GM19193 (cell line): ENCODE results near the gene OFD1.

ENCODE experiments used
- POLR2A ChIP-seq: IDR thresholded peaks from 4 replicates; pipeline ENCODE4 v1.6.1; 2011; ENCODE audit not compliant: insufficient read depth, insufficient read length; ENCODE audit errors: extremely low read depth

Gene OFD1

DNA sequence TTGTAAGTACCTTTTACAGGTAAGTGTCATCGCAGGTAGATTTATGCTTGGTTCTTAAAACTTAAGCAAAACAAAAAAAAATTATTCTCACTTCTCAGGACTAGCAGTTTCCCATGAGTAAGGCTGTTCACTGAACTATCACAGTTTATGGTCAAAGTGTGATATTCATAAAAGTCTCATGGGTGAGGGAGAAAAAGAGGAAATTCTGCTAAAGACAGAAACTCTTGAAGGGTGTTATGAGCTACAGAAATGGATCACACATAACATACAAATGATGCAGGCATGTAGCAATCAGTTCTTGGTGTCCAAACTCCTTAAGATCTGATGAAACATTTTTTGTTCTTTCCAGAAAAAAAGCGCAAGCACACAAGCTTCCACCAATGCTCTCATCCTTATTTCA is 37.1 kb upstream of the OFD1 start:
- TF ChIP-seq POLR2A: no peak

DNA sequence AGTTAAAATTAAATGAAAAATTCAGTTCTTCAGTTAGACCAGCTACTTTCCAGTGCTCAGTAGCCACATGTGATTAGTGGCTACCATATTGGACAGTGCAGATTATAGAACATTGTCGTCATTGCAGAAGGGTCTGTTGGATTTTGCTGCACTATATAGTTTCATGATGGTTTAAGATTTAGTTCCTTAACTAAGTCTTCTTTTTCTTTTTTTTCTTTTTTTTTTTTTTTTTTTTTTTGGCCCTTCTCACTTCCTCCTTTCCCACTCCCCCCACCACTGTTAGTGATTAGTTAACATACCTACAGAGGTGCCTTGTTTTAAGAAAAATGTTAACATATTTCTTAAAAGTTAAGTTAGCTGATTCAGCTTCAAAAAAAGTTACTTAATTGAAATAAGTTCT is 36.6 kb upstream of the OFD1 start:
- no peak for TF ChIP-seq POLR2A

DNA sequence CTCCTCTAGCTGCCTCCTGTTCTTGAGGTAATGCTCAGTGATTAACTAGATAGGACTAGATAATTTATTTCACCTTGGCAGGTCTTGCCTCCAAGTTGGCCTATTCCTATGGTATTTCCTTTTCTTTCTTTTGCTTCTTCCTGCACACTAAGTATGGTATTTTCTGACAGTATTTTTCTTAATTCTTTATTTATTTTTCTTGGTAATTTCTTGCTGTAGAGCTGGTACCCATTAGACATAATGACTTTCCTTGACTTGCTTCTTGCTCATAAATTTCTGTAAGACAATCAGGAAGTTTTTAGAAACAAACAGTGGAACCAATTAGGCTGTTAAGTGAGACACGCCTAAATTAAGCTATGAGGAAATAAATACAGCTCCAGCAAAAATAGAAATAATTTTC is 36.1 kb upstream of the OFD1 start:
- no peak for TF ChIP-seq POLR2A

DNA sequence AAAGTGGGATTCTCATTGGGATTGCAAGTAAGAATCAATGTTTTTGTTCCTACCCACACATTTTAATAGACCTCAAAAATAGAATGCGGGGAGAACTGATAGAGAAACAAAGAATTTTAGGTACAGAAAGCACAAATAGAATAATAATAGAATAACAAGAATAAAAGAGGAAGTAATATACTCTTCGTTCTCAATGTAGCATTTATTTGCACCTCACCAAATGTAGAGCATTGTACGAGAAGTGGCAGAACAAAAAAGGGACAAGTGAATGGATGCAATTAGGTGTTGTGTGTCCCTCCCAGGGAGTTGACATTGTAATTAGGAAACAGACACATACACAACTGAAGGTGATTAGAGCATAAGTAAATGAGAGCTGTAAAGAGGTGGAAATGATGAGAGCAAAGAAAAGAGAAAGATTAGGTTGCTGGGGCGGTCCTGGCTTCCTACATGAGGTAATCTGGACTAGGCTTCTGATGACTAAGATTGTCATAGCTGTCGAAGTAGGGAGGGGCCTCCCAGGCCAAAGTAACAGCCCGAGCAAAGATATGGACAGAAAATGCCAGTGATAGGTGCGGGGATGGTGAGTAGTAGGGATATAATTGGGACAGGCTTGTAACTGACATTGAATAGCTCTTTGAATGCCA is 35.2 kb upstream of the OFD1 start:
- no peak for TF ChIP-seq POLR2A

DNA sequence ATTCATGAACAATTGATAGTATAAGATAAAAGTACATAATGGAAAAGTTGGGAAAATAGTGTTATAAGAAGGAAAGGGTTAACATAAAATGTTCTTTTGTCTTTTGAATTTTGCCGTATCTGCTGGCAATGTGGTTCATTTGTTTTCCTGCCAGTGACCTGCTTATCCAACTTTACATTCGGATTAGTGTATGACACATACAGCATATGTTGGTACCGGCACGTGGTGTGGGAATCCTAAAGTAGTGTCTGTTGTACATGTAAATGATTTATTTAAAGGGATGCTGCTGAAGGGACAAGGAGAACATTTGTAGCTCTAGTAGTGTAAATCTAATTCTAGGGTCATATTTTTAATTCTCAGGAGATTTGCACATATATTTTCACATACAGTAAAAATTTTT is 34.2 kb upstream of the OFD1 start:
- TF ChIP-seq POLR2A: no peak

DNA sequence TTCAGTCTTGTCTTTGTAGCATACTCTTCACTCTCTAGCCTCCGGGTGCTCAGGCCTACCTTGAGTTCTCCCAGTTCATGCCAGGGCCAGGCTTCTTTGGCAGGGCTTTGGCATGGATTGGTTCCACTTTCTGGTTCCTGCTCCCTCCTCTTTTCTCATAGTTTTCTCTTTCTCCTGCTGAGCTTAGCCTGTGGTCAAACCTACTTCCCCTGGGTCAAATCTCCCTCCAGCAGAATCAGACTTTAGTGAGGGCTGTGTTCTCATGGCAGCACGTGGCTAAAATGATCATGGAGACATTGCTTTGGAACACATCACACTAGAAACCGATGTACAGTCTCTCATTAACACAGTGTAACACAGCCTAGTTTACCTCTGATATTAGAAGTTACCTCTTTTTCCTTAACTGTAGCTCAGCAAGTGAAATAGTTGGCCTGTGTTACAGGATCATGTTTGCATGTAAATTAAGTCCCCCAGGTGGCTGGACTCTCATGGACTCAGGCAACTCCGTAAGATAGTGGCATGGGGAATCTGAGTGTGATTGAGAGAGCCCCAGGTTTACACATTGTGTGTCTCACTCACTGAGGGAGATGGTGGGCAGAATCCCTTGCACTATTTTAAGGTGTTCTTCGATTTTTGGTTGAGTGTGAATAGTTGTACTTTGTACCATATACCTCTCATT is 32.3 kb upstream of the OFD1 start:
- no peak for TF ChIP-seq POLR2A

DNA sequence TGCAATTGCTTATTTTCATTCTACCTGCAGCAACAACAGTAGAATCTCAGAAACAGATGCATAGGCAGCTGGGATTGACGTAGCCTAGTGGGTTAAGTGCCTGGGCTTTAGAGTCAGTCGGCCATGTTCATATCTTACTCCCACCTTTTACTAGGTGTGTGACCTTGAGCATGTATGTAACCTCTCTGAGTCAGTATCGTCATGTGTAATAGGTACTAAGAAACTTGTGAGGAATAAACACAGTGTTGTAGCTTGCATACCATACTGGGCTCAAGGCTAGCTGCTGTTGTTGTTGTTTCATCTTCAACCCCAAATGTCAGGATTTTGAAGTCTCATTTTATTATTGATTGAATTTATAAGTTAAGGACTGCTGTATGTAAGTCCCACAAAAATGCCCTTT is 31.4 kb upstream of the OFD1 start:
- TF ChIP-seq POLR2A: no peak

DNA sequence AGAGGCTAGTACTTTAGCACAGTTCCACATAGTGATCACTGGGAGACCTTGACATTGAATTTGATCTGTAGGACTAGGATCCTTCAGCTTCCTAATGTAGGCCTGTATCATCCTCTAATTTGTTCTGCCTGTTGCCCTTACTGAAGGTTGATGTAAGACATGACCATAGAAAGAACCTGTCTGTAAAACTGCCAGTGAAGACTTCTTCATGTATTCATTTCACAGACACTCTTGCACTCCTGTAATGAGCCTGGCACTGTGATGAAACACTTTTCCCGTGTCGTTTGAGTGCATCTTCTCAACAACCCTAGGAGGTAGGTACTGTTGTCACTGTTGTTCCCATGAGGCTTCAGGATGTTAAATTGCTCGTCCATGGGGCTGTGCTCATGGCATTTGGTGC is 31.0 kb upstream of the OFD1 start:
- TF ChIP-seq POLR2A: no peak

DNA sequence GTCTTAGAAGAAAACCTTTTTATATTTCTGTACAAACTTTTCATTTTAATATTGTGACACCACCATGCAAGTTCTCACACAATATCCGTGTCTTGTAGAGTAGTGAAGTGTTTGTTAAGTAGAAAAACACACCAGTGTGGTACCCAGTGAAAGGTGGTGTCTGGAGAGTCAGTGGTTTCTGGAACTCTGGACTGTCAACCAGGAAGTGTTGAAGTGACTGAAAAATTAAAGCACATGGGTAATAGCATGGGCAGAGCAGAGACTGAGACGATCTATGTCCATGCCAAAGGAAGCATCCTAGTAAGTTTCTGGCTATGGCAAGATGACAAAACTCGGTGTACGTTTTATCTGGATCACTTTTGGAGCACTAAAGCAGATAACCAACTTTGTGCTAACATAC is 23.4 kb upstream of the OFD1 start:
- no peak for TF ChIP-seq POLR2A

DNA sequence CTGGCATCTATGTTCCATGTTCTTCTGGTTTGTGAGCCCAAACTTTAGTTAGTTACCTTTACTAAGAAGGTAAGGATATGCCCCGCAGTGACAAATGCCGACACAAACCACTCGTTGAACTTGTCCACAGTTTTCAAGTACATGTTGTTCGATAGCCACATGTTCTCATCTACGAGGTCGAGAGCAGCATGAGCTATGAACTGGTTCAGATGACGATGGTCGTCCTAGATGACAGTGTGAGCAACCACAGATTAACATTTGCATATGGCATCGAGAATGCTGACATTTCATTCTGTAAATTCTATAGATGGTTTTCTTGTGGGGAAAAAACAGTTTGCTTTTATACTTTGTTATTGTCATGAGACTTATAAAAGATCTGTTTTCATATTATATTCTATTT is 18.1 kb upstream of the OFD1 start:
- TF ChIP-seq POLR2A: no peak

DNA sequence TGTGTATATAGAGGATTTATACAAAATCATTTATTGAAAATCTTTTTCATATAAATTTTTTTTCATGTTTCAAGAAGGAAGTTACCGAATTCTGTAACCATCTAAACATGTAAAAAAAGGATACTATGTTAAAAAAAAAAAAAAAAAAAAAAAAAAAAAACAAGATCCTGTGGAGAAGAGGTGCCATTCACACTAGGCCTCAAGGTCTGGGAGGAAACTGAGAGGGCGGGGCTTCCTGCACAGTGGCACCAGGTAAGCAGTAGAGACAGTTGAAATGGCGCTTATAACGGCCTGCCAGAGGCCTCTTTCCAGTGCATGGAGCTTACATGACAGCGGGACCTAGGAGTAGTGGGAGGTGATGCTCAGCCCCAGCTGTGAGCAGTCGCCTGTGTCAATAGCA is 17.6 kb upstream of the OFD1 start:
- TF ChIP-seq POLR2A: no peak

DNA sequence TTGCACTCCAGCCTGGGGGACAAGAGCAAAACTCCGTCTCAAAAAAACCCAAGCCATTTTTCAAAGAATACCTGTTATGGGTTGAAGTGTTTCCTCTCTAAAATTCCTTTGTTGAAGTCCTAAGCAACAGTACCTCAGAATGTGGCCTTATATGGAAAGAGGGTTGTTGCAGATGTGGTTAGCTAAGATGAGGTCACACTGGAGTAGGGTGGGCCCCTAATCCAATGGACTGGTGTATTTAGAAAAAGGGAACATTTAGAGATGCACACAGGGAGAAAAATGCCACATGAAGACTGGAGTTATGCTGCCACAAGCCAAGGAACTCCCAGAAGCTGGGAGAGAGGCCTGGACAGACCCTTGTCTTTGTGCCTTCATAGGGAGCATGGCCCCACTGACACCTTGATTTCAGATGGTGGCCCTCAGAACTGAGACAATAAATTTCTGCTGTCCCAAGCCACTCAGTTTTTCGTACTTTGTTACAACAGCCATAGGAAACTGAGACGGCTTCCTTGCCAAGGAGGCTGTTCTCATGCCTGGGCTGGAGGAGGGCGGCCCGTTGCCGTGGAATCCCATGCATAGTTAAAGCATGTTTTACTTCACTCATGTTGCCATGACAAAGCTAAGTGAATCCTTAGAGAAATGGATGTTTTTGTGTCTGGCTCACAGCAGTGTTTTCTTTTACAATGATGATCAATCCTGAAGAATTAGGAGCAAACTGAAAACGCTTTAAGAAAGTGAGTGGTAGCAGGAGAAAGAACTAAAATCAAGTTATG is 16.7 kb upstream of the OFD1 start:
- no peak for TF ChIP-seq POLR2A

DNA sequence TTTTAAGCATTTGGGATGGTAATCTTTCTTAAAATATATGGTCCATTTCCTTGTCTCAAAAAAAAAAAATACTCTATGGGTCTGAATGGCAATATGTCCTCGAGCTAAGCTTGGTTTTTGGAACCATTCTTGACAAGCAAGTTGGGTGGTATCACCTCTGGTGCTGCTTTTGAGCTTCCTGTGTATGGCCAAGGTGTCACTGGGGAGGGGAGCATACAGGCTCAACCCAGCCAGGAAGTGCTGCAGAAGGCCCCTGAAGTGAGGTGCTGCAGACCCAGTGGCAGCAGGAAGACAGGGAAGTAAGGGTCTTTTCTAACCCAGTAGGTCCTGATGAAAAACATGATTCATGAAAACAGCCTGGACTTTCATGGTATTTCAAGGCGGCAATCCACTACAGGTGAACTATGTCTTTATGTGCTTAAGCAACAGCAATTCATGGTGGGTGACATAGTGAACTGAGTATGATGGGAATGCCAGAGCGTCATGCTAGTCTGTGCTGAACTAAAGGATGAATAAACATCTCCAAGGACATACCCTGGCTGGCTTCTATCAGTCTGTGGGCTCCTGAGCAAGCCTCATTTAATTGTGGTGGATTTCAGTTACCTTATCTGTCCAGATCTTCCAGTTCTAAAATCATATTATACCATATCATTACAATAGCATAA is 15.2 kb upstream of the OFD1 start:
- TF ChIP-seq POLR2A: no peak

DNA sequence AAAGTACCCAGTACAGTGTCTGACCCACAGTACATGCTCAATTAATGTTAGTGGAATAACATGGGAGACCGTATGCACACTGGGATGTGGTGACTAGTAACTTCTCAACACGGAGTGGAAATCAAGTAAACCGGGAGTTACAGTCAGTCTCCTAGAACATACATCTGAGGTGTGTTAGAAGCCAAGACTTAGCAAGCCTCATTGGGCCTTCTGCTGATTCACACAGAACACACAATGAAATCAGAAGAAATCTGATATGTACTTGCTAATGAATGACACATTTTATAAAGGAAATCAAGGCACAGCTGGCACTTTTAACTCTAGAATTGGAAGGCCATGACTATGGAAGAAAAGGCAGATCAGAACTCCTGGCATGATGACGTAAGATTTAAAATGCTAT is 13.2 kb upstream of the OFD1 start:
- no peak for TF ChIP-seq POLR2A

DNA sequence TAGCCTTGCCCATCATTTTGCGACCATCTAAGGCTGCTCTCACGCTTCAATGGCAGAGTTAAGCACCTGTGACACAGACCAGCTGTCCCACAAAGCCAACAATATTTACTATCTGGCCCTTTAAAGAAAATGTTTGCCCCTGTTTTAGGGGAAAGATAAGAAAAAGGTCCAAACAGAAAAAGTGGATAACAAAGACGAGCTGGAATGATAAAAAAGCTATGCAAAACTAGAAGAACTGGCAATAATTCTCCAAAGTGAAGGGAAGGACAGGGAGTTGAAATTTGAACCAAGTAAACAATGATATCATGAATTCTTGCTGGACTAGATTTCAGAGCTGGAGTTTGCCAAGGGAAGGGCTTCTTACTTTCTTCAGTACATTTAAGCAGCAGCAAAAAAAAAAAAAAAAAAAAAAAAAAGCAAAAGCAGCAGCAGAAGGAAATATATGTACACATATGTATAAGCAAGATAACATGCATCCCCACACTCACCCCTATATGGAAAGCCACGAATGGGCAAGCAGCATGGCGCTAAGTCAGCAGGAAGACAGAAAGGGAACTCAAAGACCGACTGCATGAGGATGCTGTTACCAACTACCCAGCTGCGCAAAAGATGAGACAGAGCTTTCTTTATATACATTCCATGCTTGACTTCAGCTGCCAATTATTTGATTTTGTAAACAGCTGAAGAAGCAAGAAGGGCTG is 12.6 kb upstream of the OFD1 start:
- no peak for TF ChIP-seq POLR2A

DNA sequence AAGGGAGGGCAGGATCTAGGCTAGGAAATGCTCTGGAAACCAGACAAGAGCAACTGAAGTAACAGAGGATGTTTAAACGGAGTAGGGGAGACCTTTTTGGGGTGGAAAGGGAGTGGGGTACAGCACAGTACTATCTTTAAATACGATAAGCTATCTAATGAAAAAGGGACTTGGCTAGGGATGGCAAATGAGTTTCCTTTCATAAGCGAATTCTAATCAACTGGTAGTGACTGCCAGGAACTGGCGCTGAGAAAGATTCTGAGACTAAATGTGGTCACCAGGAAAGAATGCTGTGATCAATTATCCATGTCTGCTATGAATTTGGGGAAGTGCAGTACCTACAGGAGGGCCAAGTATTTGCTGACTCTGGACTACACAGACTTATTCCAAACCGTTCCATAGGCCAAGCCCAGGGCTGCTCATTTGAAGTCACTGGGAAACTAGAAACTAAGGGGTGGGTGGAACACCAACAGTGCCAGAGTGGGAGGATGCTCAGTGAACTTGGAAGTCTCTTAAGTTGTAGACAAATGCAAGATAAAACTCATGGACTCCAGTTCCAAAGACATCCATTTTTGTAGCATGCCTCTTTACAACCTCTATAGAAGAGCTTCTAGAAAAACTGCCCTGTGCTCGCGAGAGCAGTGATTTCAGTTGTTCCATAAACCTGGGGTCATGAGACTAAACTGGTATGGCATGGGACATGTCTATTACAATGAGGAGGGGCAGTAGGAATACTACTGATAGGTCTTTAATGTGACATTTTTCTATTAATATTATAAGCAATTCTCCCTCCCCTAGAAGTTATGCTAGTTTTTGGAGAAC is 2.1 kb upstream of the OFD1 start:
- no peak for TF ChIP-seq POLR2A
